WTC11 (cell line): Measurements from ENCODE around the gene TMEM94.

ENCODE experiments used
- ELF4 ChIP-seq: sonication (generic); formaldehyde crosslinking; IDR thresholded peaks from 2 replicates; pipeline ENCODE4 v1.8.1; 2022; ENCODE audit warnings: low read depth, mild to moderate bottlenecking, moderate library complexity, missing genetic modification reagents
- NR1H2 ChIP-seq: sonication (generic); formaldehyde crosslinking; IDR thresholded peaks from 2 replicates; pipeline ENCODE4 v1.9.0; 2021; ENCODE audit warnings: mild to moderate bottlenecking, moderate library complexity, missing genetic modification reagents

DNA sequence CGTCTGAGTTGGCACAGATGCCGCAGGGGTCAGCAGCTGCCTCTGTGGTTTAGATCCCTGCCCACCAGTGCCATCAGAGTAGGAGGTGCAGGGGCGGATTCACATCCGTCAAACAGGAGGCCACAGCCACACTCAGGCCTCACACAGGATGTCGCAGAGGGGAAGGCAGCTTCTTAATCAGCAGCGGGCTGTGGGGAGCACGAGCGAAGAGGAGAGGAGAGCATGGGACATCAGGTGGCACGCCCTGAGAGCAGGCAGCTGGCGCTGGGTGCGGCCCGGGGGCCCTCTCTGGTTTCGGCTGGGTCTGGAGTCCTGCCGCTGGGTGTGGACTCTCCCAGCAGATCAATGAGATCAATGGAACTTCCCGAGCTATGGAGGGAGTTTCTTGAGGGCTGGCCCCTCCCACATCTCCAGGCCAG, 78.7 kb downstream of the TMEM94 start:
- no peak for TF ChIP-seq NR1H2 (CRISPR knock-in tag)
- TF ChIP-seq ELF4: no peak
